Mesenchymal stem cell (in vitro differentiated cells and primary cell): ENCODE measurements around the gene PCMTD2.
"Not testable (repeated sequence)": the region's sequence is repeated elsewhere in the genome, so short reads cannot be mapped to it uniquely, and the experiment has no call there.

Experiments used
- DNase-seq: peaks from one replicate; pipeline ENCODE4 v3.0.0-alpha.2; 2013
- H2AFZ ChIP-seq: one replicate; pipeline ENCODE4 v1.6.1; 2013; ENCODE audit warnings: low read depth, mild to moderate bottlenecking, control low read depth, inconsistent platforms, low read length, moderate library complexity
- H2AK5ac ChIP-seq: 2 replicates; pipeline ENCODE4 v1.6.1; 2013; ENCODE audit warnings: low read length, moderate library complexity, mild to moderate bottlenecking, inconsistent platforms; ENCODE audit not compliant: severe bottlenecking
- H2BK120ac ChIP-seq: one replicate; pipeline ENCODE4 v1.6.1; 2013; ENCODE audit warnings: low read depth, mild to moderate bottlenecking, inconsistent platforms, low read length, moderate library complexity
- H2BK12ac ChIP-seq, 2 experiments: one replicate each; pipeline ENCODE4 v1.6.1; 2013; ENCODE audit warnings: inconsistent platforms in 2 of 2, low read length in 2 of 2, mild to moderate bottlenecking in 2 of 2, moderate library complexity in 2 of 2, control low read depth in 1 of 2
- H2BK15ac ChIP-seq: one replicate; pipeline ENCODE4 v1.6.1; 2013; ENCODE audit warnings: mild to moderate bottlenecking, low read depth, inconsistent platforms; ENCODE audit not compliant: poor library complexity, severe bottlenecking
- H2BK5ac ChIP-seq: 2 replicates; pipeline ENCODE4 v1.6.1; 2013; ENCODE audit warnings: low read depth, mild to moderate bottlenecking, low read length, control low read depth, inconsistent platforms; ENCODE audit not compliant: poor library complexity, severe bottlenecking
- H3K14ac ChIP-seq, 2 experiments: one replicate each; pipeline ENCODE4 v1.6.1; 2013; ENCODE audit warnings: inconsistent platforms in 2 of 2, low read length in 2 of 2, control low read depth in 1 of 2, mild to moderate bottlenecking in 1 of 2, moderate library complexity in 1 of 2
- H3K18ac ChIP-seq, 2 experiments: one replicate each; pipeline ENCODE4 v1.6.1; 2013; ENCODE audit warnings: inconsistent platforms in 2 of 2, low read length in 2 of 2, control low read depth in 1 of 2, low read depth in 1 of 2, mild to moderate bottlenecking in 1 of 2
- H3K23ac ChIP-seq, 2 experiments: one replicate each; pipeline ENCODE4 v1.6.1; 2013; ENCODE audit warnings: inconsistent platforms in 2 of 2, low read length in 2 of 2, mild to moderate bottlenecking in 2 of 2, moderate library complexity in 2 of 2, control low read depth in 1 of 2
- H3K27ac ChIP-seq: 2 replicates; pipeline ENCODE4 v1.5.1; 2013; ENCODE audit warnings: mild to moderate bottlenecking, moderate library complexity, low read length, control low read depth, inconsistent platforms; ENCODE audit not compliant: poor library complexity, severe bottlenecking
- H3K27me3 ChIP-seq, 2 experiments: 2 replicates each; pipeline versions ENCODE4 v1.6.1 to v1.7.0; 2013; ENCODE audit warnings: low read length in 2 of 2, mild to moderate bottlenecking in 2 of 2, moderate library complexity in 2 of 2, control low read depth in 1 of 2, inconsistent platforms in 1 of 2; ENCODE audit not compliant: control insufficient read depth in 1 of 2, insufficient read depth in 1 of 2
- H3K36me3 ChIP-seq, 2 experiments: 2 replicates each; pipeline versions ENCODE4 v1.6.1 to v1.7.0; 2013; ENCODE audit warnings: low read length in 2 of 2, control low read depth in 1 of 2, inconsistent platforms in 1 of 2, low read depth in 1 of 2, mild to moderate bottlenecking in 1 of 2; ENCODE audit not compliant: insufficient read depth in 2 of 2, control insufficient read depth in 1 of 2
- H3K4ac ChIP-seq, 2 experiments: one replicate each; pipeline ENCODE4 v1.6.1; 2013; ENCODE audit warnings: inconsistent platforms in 2 of 2, low read length in 2 of 2, mild to moderate bottlenecking in 2 of 2, moderate library complexity in 2 of 2, control low read depth in 1 of 2, low read depth in 1 of 2
- H3K4me1 ChIP-seq: 2 replicates; pipeline ENCODE4 v1.6.1; 2013; ENCODE audit warnings: low read depth, low read length, control low read depth; ENCODE audit not compliant: control insufficient read depth, insufficient read depth
- H3K4me2 ChIP-seq: 2 replicates; pipeline ENCODE4 v1.6.1; 2013; ENCODE audit warnings: low read length, mild to moderate bottlenecking, inconsistent platforms; ENCODE audit not compliant: poor library complexity, severe bottlenecking
- H3K4me3 ChIP-seq, 2 experiments: 2 replicates each; pipeline versions ENCODE4 v1.5.1 to v1.7.0; 2013; ENCODE audit warnings: low read length in 2 of 2, mild to moderate bottlenecking in 2 of 2, control low read depth in 1 of 2, low read depth in 1 of 2; ENCODE audit not compliant: insufficient read depth in 1 of 2
- H3K79me1 ChIP-seq: replicated peaks from 2 replicates; pipeline ENCODE4 v1.6.1; 2013; ENCODE audit warnings: mild to moderate bottlenecking, control low read depth, low read length, inconsistent platforms; ENCODE audit not compliant: poor library complexity, severe bottlenecking
- H3K9ac ChIP-seq: 2 replicates; pipeline ENCODE4 v1.7.0; 2013; ENCODE audit warnings: mild to moderate bottlenecking, low read length, moderate library complexity
- H3K9me3 ChIP-seq: 2 replicates; pipeline ENCODE4 v1.7.0; 2013; ENCODE audit warnings: mild to moderate bottlenecking, low read length; ENCODE audit not compliant: control insufficient read depth
- H4K8ac ChIP-seq: one replicate; pipeline ENCODE4 v1.6.1; 2013; ENCODE audit warnings: inconsistent platforms, mild to moderate bottlenecking, low read length, moderate library complexity
- H4K91ac ChIP-seq: one replicate; pipeline ENCODE4 v1.6.1; 2013; ENCODE audit warnings: mild to moderate bottlenecking, low read length, inconsistent platforms
- WGBS: methylation state at CpG from one replicate; pipeline ENCODE4 v1.1.7; 2013; ENCODE audit warnings: mixed read lengths; 5-methylcytosine and 5-hydroxymethylcytosine counted together

Gene PCMTD2

GRCh38 chr20:64287264-64287590, 31.7 kb downstream of the PCMTD2 start:
- DNase-seq, H3K23ac ChIP-seq, H2AFZ ChIP-seq, H2BK5ac ChIP-seq, H3K4me1 ChIP-seq, H2AK5ac ChIP-seq, H2BK12ac ChIP-seq, H3K9me3 ChIP-seq, H2BK15ac ChIP-seq, H2BK120ac ChIP-seq, H3K18ac ChIP-seq, H3K27me3 ChIP-seq, H4K8ac ChIP-seq, H4K91ac ChIP-seq, H3K4ac ChIP-seq, H3K79me1 ChIP-seq, H3K9ac ChIP-seq, H3K14ac ChIP-seq, H3K4me2 ChIP-seq, H3K4me3 ChIP-seq, H3K36me3 ChIP-seq, H3K27ac ChIP-seq: not testable (repeated sequence)
- 92% methylated on average over 2 of the region's 3 CpGs for WGBS

DNA sequence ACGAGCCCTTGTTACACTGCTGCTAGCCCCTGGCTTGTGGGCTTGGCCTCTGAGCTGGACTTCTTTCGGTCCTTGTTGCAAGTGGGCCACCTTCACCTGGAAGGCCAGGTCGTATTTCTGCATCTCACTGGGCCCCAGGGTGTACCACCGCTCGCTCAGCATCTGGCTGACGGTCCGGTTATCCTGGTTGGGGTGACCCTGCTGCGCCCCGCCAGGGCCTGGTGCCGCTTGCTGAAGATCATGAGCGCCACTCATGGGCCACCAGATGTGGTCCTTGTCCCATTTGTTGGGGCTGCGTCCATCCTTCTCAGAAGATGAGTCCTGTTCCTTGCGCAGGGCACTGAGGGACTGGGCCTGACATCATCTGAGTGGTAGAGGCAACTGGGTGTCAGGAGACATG, 36.6 kb downstream of the PCMTD2 start:
- not testable (repeated sequence) for DNase-seq, H3K36me3 ChIP-seq, H3K79me1 ChIP-seq, H2AK5ac ChIP-seq, H2BK5ac ChIP-seq, H2BK12ac ChIP-seq, H3K4me1 ChIP-seq, H3K4me2 ChIP-seq, H3K9ac ChIP-seq, H3K4ac ChIP-seq, H4K91ac ChIP-seq, H3K14ac ChIP-seq, H4K8ac ChIP-seq, H3K18ac ChIP-seq, H2BK15ac ChIP-seq, H3K9me3 ChIP-seq, H2BK120ac ChIP-seq, H3K27me3 ChIP-seq, H2AFZ ChIP-seq, H3K23ac ChIP-seq, H3K27ac ChIP-seq, H3K4me3 ChIP-seq
- WGBS = no CpG with 5 or more reads among the region's 13 CpGs

GRCh38 chr20:64303086-64303485, 47.5 kb downstream of the PCMTD2 start:
- not testable (repeated sequence) for H4K91ac ChIP-seq, H3K4me3 ChIP-seq, H2BK15ac ChIP-seq, H2BK120ac ChIP-seq, H3K4me1 ChIP-seq, DNase-seq, H2AK5ac ChIP-seq, H3K9me3 ChIP-seq, H3K27ac ChIP-seq, H3K9ac ChIP-seq, H3K36me3 ChIP-seq, H3K4ac ChIP-seq, H2BK5ac ChIP-seq, H3K79me1 ChIP-seq, H2AFZ ChIP-seq, H3K14ac ChIP-seq, H3K18ac ChIP-seq, H4K8ac ChIP-seq, H3K23ac ChIP-seq, H3K4me2 ChIP-seq, H2BK12ac ChIP-seq, H3K27me3 ChIP-seq
- WGBS = no CpG with 5 or more reads among the region's 2 CpGs

GRCh38 chr20:64313761-64314160, 58.2 kb downstream of the PCMTD2 start:
- not testable (repeated sequence) for H3K23ac ChIP-seq, H3K9ac ChIP-seq, H4K8ac ChIP-seq, H2AFZ ChIP-seq, H4K91ac ChIP-seq, H3K4me2 ChIP-seq, H3K79me1 ChIP-seq, H2AK5ac ChIP-seq, H3K27me3 ChIP-seq, H3K36me3 ChIP-seq, H3K4ac ChIP-seq, H3K9me3 ChIP-seq, H3K27ac ChIP-seq, H3K4me1 ChIP-seq, H3K4me3 ChIP-seq, H2BK5ac ChIP-seq, H2BK12ac ChIP-seq, H3K18ac ChIP-seq, H2BK15ac ChIP-seq, H3K14ac ChIP-seq, DNase-seq, H2BK120ac ChIP-seq
- WGBS = no CpG with 5 or more reads among the region's 1 CpG
